ENCODE results near the gene LHX3.

GRCh38 chr9:136240941-136241340 lies 36.0 kb upstream of the LHX3 start:
- TF ChIP-seq RAD21 (IDR thresholded peaks at IDR 0.05; ENCODE audit: low read depth), result no peak
- TF ChIP-seq, protein P1, sequence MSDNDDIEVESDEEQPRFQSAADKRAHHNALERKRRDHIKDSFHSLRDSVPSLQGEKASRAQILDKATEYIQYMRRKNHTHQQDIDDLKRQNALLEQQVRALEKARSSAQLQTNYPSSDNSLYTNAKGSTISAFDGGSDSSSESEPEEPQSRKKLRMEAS (IDR thresholded peaks at IDR 0.05), result no peak

Measured in Ishikawa (cell line).